SU-DHL-6 (cell line): ENCODE results near the gene OR6B1.

ENCODE experiments used
- H2AFZ ChIP-seq: fragments of 200-600 bp; sonication (generic); 2 replicates; pipeline ENCODE4 v1.6.1; 2014; ENCODE audit warnings: low read depth, mild to moderate bottlenecking, moderate library complexity, mixed read lengths, antibody characterized with exemption, low read length; ENCODE audit not compliant: severe bottlenecking
- H3F3A ChIP-seq: fragments of 200-600 bp; shearing (Covaris generic); 2 replicates; pipeline ENCODE4 v1.6.0; 2016; ENCODE audit warnings: antibody characterized with exemption, mild to moderate bottlenecking; ENCODE audit not compliant: insufficient read depth
- H3K27ac ChIP-seq: fragments of 200-600 bp; sonication (generic); 2 replicates; pipeline ENCODE4 v1.5.1; 2016; ENCODE audit warnings: low read depth, mild to moderate bottlenecking, low read length, moderate library complexity, mixed read lengths
- H3K27me3 ChIP-seq: fragments of 200-600 bp; sonication (generic), shearing (Covaris generic); 2 replicates; pipeline ENCODE4 v1.6.0; 2014; ENCODE audit warnings: mild to moderate bottlenecking, low read length
- H3K36me3 ChIP-seq: fragments of 200-600 bp; sonication (generic); 2 replicates; pipeline ENCODE4 v1.6.1; 2014; ENCODE audit warnings: mild to moderate bottlenecking, low read length, mixed read lengths
- H3K4me2 ChIP-seq: fragments of 300-600, 200-600 bp; shearing (Covaris generic), sonication (generic); 2 replicates; pipeline ENCODE4 v1.6.0; 2014; ENCODE audit warnings: low read length, low read depth, mild to moderate bottlenecking; ENCODE audit not compliant: poor library complexity, severe bottlenecking
- H3K4me3 ChIP-seq: fragments of 200-600 bp; sonication (generic); 2 replicates; pipeline ENCODE4 v1.5.1; 2014; ENCODE audit warnings: antibody characterized with exemption, low read length, mild to moderate bottlenecking, mixed read lengths; ENCODE audit not compliant: insufficient read depth, poor library complexity, severe bottlenecking
- H3K79me2 ChIP-seq: fragments of 200-600 bp; sonication (generic); 2 replicates; pipeline ENCODE4 v1.6.1; 2014; ENCODE audit warnings: mild to moderate bottlenecking, low read length, moderate library complexity; ENCODE audit not compliant: insufficient read depth
- H3K9ac ChIP-seq: fragments of 200-600 bp; sonication (generic); 2 replicates; pipeline ENCODE4 v1.7.0; 2014; ENCODE audit warnings: mild to moderate bottlenecking, low read length
- H3K9me2 ChIP-seq: fragments of 200-600 bp; sonication (generic); replicated peaks from 2 replicates; pipeline ENCODE4 v1.6.1; 2014; ENCODE audit warnings: low read length; ENCODE audit not compliant: insufficient read depth
- H3K9me3 ChIP-seq: fragments of 200-600 bp; sonication (generic); 2 replicates; pipeline ENCODE4 v1.6.1; 2014; ENCODE audit warnings: low read length, mixed read lengths; ENCODE audit not compliant: insufficient read depth
- H4K20me1 ChIP-seq: fragments of 200-600 bp; sonication (generic); 2 replicates; pipeline ENCODE4 v1.6.1; 2014; ENCODE audit warnings: low read depth, mild to moderate bottlenecking, antibody characterized with exemption, low read length, moderate library complexity, mixed read lengths
- EZH2phosphoT487 ChIP-seq: fragments of 200-600 bp; sonication (generic), shearing (Covaris generic); conservative IDR thresholded peaks from 2 replicates; pipeline ENCODE4 v1.6.1; 2018; ENCODE audit warnings: mild to moderate bottlenecking, antibody characterized with exemption, low read length, moderate library complexity, mixed read lengths
- TF ChIP-seq, protein P1 (sequence below): fragments of 200-600 bp; sonication (generic); IDR thresholded peaks from one replicate; pipeline ENCODE4 v1.5.1; 2017; ENCODE audit warnings: antibody characterized with exemption, mild to moderate bottlenecking, low read length, moderate library complexity; ENCODE audit not compliant: insufficient read depth, poor library complexity, severe bottlenecking

OR6B1 gene

DNA sequence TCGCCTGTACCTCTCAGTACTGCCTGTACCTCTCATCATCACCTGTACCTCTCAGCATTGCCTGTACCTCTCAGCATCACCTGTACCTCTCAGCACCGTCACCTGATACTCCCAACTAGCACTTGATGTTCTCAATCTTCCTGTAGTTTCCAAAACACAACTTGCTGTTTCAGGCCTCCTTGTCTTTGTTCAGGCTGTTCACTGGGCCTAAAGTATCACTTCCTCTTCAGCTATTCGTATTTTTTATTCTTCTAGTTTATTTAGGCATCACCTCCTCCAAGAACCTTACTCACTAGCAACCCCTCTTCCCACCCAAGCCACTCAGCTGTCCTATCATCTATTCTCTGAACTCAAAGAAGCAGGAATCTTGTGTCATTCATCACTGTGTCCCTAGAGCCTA lies 24.1 kb downstream of the OR6B1 start:
- no peaks in the 10 kb centered on the region for H3K9me3 ChIP-seq
- no peaks in the 10 kb centered on the region for H3F3A ChIP-seq
- no peak overlapping the region for H3K27ac ChIP-seq
- TF ChIP-seq EZH2phosphoT487 = no peak
- TF ChIP-seq, protein P1, sequence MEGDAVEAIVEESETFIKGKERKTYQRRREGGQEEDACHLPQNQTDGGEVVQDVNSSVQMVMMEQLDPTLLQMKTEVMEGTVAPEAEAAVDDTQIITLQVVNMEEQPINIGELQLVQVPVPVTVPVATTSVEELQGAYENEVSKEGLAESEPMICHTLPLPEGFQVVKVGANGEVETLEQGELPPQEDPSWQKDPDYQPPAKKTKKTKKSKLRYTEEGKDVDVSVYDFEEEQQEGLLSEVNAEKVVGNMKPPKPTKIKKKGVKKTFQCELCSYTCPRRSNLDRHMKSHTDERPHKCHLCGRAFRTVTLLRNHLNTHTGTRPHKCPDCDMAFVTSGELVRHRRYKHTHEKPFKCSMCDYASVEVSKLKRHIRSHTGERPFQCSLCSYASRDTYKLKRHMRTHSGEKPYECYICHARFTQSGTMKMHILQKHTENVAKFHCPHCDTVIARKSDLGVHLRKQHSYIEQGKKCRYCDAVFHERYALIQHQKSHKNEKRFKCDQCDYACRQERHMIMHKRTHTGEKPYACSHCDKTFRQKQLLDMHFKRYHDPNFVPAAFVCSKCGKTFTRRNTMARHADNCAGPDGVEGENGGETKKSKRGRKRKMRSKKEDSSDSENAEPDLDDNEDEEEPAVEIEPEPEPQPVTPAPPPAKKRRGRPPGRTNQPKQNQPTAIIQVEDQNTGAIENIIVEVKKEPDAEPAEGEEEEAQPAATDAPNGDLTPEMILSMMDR = no peak
- no peak overlapping the region for H3K4me3 ChIP-seq
- H3K4me2 ChIP-seq = no peak overlapping the region
- H3K9me2 ChIP-seq = no peaks in the 10 kb centered on the region
- no peaks in the 10 kb centered on the region for H4K20me1 ChIP-seq
- H3K9ac ChIP-seq = no peak overlapping the region
- H3K27me3 ChIP-seq = no peaks in the 10 kb centered on the region
- H3K79me2 ChIP-seq = no peaks in the 10 kb centered on the region
- H2AFZ ChIP-seq = no peak overlapping the region
- H3K36me3 ChIP-seq = no peaks in the 10 kb centered on the region

DNA sequence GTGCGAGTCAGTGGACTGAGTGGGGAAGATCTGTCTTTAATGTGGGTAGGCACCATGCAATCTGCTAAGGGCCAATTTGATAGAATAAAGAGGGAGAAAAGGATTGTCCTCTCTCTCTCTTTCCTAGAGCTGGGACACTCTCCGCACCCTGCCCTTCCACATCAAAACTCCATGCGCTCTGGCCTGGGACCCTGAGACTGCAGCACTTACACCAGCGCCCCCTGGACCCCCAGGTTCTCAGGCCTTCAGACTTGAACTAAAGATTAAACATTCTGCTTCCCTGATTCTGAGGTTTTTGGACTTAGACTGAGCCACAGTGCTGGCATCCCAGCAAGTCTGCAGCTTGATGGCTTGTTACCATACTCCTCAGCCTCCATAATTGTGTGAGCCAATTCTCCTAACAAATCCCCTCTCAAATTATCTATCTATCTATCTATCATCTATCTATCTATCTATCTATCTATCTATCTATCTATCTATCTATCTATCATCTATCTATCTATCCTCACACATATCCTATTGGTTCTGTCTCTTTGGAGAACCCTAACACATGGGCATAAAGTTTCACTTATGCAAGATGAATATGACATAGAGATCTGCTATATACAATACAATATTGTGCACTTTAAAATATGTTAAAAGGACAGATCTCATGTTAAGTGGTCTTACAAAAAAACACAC lies 26.2 kb downstream of the OR6B1 start:
- H3K27ac ChIP-seq = no peak overlapping the region
- H3F3A ChIP-seq = no peaks in the 10 kb centered on the region
- no peaks in the 10 kb centered on the region for H3K27me3 ChIP-seq
- TF ChIP-seq, protein P1 = no peak
- no peak for TF ChIP-seq EZH2phosphoT487
- H3K9me3 ChIP-seq = no peaks in the 10 kb centered on the region
- no peaks in the 10 kb centered on the region for H3K9me2 ChIP-seq
- H4K20me1 ChIP-seq = no peaks in the 10 kb centered on the region
- H3K36me3 ChIP-seq = no peaks in the 10 kb centered on the region
- H3K9ac ChIP-seq = no peak overlapping the region
- no peak overlapping the region for H2AFZ ChIP-seq
- H3K4me3 ChIP-seq = no peak overlapping the region
- no peak overlapping the region for H3K4me2 ChIP-seq
- H3K79me2 ChIP-seq = no peaks in the 10 kb centered on the region

DNA sequence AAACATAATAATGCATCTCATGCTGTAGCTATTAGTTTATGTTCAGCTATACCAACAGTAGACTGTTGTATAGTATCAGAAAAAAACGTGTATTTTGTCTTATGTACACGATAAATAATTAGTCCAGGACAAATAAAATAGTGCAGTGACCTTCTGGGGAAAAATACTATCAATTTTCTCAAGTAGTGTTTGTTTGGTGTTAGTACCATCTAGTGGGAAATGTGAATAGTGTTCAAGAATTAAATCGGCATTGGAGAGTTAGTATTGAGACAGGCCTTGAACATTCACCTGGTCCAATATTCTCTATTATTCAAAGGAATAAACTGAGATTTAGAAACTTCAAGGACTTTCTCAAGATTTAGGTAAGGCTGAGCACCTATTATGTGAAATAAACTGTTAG lies 26.9 kb downstream of the OR6B1 start:
- H2AFZ ChIP-seq = no peak overlapping the region
- H3K27ac ChIP-seq = no peak overlapping the region
- H3K9me3 ChIP-seq = no peaks in the 10 kb centered on the region
- H3K27me3 ChIP-seq = no peaks in the 10 kb centered on the region
- no peaks in the 10 kb centered on the region for H3K79me2 ChIP-seq
- H3K4me2 ChIP-seq = no peak overlapping the region
- no peaks in the 10 kb centered on the region for H3K36me3 ChIP-seq
- no peaks in the 10 kb centered on the region for H4K20me1 ChIP-seq
- no peaks in the 10 kb centered on the region for H3K9me2 ChIP-seq
- H3K4me3 ChIP-seq = no peak overlapping the region
- H3F3A ChIP-seq = no peaks in the 10 kb centered on the region
- TF ChIP-seq, protein P1 = no peak
- TF ChIP-seq EZH2phosphoT487 = no peak
- H3K9ac ChIP-seq = no peak overlapping the region
